HPDE6-E6E7 (cell line): ENCODE results near the gene MEF2A.

Experiments used
- DNase-seq: peaks from one replicate; pipeline ENCODE4 v3.0.0; 2011; ENCODE audit warnings: missing footprints; ENCODE audit errors: extremely low spot score

Gene MEF2A

DNA sequence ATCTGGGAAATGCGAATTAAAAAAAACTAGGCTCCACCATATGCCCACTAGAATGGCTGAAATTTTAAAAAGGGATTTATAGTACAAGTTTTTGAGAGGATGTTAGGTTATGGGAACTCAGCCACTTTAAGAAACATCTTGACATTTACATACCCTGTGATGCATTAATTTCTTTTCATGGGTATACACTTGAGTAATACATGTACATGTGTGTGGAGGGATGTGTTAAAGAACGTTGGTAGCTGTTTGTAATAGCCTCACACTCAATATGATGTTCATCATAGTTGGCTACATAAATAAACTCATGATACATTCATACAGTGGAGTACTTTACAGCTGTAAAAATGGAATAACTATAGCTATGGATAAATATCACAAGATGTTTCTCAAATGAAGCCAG is 40.9 kb downstream of the MEF2A start:
- DNase-seq, result no peak

DNA sequence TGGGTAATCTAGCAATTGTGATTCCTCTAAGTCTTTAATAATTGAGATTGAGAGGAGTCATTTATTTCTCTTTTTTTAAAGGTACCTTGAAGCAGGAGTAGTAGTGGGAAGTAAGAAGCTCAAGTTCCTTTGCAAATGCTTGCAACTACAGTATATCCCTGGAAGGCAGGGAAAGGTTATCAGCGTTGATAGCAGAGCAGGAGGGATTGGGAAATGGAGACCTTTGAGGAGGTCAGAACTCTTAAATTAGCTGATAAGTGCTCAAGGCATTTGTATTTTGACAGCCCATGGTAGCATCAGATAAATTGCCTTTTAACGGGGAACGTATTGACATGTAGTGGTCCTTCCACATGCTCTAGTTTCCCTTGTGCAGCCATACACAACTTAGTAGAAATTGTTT is 47.7 kb downstream of the MEF2A start:
- no peak for DNase-seq

DNA sequence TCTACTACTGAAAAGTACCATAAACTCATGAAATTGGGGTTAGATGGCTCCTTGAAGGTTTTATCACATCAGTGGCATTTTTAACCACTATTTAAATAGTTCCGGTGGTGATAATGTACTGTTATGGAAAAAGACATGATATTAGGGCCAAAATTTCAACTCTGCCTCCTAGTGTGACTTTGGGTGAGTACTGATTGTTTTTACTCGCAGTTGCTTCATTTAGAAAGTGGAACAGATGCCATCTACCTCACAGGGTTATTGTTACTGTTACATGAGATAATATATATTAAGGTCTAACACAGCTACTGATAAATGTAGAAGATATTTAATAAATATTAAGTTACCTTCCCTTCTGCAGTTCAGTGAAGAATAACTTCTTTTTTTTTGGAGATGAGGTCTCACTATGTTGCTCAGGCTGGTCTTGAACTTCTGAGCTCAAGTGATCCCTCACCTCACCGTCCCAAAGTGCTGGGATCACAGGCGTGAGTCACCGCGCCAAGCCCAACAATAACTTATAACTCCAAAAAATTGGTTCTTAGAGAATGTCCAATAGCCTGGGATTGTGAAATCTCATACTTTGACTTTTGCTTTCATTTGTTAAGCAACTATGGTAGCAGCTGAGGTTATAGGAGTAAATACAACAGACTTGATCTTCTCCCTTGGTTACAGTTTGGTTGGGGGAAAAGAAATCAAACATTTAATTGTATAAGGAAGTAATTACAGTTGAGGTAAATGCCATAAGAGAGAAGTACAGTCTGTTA is 48.3 kb downstream of the MEF2A start:
- DNase-seq, result no peak

DNA sequence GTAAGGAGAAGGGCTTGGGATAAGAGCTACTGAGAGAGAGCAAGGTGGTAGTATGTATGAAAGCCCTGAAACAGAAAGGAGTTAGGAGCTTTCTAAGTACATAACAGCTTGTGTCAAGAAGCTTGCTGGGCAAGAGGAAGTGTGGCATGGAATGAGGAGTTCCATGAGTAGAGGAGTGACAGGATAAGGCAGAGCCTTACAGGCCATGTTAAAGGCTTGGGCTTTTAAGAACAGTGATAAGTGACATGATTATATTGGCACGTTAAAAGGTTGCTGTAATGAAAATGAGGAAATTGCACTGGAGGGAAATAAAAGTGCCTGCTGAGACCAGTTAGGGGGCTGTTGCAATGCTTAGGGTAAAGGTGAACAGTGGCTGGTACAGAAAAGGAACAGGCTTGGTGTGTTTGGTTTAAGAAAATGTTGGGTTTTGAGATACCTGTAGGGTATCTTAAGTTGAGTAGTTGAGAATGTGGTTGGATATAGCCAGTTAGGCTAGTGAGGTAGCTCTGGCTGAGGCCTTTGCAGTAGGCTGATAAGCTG is 49.0 kb downstream of the MEF2A start:
- DNase-seq, result no peak

DNA sequence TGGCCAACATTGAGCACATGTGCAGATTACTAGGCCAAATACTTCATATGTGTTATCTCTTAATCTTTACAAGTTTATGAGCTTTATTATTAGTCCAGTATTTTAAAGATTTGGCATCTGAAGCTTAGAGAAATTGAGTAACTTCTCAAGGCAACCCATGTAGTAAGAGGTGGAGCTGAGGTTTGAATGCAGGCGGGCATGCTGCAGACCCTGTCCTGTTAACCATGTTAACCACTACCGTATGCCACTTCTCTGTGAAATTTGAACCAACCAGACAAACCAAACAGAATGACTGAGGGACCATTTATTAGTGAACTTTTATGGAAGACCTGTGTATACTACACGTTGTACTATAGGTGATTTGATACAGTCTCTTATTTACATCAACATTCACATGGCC is 49.7 kb downstream of the MEF2A start:
- DNase-seq, result no peak

DNA sequence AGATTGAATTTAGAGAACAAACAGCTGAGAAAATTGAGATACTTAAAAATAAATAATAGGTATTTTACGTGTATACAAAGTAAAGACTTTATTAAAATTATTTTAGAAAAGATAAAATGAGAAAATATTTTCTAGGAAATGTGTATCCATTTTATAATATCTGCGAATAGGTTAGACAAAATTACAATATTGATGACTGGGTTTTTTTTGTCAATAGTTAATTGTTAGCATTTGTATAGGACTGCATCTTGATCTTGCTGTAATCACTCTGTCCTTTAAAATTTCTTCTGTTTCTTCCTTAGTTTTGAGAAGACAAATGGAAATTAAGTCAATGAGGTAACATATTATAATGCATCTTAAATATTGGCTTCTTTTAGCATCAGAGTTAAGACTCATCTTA is 50.3 kb downstream of the MEF2A start:
- no peak for DNase-seq

DNA sequence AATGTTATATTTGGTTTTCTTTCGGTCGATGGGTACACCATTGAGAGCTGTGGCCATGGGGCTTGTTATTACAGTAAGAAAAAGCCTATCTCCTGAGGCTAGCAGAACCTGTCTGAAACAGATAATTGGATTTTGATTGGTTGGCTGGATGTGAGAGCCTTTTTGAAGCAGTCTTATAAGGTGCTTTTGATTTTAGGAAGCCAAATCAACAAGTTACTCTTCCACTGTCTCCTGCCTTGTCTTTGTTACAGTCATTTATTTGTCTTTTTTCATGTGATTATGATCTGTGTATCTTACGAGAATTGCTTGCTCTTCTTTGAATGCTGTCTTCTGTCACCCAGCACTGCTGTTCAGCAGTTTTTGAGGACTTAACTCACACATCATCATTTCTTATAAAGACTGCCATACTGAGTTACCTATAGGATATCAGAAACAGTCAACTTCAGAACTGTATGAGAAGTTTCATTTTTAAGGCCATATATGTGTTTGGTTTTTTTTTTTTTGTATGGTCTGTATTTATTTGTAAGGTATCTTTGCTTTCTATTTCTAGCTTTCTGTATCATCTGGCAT is 51.1 kb downstream of the MEF2A start:
- no peak for DNase-seq

DNA sequence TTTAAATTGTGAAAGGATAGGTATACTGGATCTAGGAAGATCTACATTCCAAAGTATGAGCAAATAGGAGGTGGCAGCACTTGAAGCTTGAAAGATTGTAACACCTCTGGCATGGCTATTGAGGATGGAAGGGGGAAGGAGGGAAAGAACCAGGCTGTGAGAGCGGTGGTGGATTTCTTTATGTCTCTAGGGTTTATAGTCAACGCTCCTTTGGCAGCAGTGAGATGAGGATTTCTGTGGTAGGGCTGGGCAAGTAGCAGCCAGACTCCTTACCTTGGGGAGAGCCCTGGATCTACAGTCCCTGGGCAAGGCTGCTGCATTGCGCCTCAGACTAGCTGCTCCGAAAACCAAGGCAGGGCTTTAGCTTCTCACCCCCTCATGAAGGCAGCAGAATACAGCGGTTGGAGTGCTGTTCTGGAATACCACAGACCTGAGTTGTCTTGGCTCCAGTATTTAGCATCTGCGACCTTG is 53.2 kb downstream of the MEF2A start:
- no peak for DNase-seq

DNA sequence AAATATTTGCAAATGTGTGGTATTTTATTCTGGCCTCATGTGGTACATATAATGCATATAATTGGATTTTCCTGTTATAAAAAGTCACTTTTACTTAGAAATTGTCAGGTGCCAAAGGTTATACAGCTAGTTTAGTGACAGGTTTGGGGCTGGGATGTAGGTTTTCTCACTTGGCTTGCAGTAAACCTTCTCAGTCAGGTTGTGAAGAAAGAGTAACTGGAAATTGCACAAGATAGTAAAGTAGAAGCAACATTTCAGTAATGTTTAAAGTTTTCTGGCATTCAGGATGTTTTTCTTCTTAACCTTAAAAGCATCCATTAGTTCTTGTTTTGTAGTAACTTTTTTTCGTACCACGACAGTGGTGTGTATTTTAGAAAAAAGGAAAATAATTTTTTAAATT is 53.9 kb downstream of the MEF2A start:
- no peak for DNase-seq

DNA sequence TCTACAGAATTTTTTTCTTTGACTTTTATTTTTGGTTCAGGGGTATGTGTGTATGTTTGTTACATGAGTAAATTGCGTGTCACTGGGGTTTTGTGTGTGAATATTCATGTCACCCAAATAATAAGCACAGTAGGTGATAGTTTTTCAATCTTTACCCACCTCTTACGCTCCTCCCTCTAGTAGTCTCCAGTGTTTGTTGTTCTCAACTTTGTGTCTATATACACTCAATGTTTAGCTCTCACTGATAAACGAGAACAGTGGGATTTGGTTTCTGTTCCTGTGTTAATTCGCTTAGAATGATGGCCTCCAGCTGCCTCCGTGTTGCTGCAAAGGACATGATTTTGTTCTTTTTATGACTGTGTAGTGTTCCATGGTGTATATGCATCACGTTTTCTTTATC is 54.4 kb downstream of the MEF2A start:
- no peak for DNase-seq

DNA sequence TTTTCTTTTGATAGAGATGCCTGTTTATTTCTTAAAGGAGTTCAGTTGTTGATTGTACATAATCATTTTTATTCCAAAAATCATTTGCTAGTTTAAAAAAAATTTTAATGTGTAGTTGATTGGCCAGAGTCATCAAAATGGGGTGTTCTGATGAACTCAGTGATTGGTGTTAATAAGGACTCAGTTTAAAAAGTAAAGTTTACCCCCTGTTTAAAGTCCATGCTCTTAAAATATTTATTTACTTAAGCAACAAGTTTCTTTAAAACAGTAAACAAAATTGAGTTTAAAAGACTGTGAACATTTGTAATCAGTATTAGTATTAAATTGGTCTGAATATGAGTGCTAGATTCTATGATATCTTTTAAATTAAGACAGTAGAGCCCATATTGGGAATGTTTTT is 56.0 kb downstream of the MEF2A start:
- DNase-seq, result no peak

DNA sequence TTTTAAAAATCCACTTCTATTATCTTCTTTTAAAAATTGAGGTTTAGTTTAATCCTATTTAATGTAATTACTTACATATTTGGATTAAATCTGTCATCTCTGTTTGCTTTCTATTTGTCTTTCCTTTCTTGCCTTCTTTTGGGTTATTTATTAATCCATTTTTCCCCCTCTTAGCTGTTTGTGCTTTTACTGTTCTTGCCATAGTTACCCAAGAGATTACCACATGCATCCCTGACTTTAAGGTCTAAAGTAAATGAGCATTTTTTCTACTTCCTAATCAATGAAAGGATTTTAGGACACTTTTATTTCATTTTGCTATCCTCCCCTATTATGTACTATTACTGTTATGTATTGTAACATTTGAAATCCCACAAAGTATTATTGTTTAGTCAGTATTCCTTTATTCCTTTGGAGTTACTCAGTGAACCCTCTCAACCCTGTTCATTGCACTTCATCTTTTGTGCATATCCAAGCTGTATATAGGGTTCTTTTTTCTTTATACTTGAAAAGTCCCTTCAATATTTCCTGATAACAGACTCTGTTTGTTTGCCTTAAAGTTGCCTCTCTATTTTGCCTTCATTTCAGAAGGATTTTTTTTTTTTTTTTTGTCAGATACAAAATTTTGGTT is 62.7 kb downstream of the MEF2A start:
- no peak for DNase-seq

DNA sequence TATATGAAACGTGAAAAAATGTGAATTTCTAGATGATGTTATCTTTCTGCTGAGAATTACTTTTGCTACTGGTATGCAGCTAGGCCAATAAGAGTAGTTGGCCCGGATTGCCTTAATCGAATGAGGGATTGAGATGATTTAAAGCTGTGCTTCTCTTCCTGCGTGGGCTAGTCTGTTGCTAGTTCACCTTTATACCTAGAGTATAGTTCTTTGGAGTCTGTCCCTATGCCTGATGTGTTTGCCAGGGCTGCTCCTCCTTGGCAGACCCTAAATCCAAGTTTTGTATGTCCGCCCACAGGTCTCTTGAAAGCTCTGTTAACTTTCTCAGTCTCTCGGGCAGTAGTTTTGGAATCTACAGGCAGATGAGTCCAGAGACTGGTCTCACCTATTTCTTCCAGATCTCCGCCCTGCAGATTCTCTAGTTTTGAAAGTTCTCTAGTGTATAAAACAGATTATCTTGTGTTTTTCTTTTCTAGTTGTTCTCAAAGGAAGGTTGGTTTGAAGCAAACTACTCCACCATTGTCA is 64.9 kb downstream of the MEF2A start:
- no peak for DNase-seq

DNA sequence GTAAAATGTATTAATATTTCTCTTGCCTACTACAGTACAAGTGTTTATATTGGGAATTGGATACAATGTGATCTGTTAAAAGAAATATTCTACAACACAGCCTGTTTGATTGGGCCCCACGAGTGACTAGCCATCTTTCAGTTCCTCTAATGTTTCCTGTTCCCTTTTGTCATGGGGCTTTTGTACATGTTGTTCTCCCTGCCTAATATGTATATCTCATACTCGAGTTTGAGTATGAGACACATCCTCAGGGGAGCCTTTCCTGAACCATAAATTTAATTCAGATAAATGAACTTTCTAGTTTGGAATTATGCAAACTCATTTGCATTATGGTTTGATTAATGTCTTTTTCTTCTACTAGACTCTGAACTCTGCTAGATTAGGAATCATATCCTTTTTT is 65.5 kb downstream of the MEF2A start:
- DNase-seq, result no peak

DNA sequence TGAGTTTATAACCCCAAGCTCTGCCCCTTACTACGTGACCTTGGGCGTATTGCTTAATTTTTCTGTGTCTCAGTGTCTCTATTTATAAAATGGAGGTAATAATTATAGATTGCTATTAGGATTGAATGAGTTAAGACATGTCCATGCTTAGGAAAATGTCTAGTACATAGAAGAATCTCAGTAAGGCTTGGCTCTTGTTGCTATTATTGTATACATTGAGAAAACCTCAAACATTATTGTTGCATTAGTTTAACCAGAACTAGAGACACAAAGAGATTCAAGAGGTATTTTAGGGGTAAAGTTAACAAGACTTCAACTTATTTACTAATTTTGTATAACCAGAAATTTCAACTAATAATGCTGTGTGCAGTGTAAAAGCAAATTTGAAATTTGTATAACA is 66.7 kb downstream of the MEF2A start:
- DNase-seq, result no peak

DNA sequence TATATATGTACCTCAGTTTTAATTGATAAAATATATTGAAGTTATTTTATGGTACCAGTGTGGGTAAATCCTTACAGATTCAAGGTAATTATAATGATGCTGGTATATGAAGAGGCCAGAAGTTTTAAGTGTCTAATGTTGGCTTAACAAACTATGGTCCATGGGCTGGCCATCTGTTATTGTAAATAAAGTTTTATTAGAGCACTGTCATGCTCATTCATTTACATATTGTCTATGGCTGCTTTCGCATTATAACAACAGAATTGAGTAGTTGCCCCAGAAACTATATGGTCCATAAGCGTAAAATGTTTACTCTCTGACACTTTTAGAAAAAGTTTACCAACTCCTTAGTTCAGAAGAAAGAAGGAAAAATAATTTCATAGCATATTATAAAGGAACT is 67.9 kb downstream of the MEF2A start:
- no peak for DNase-seq

DNA sequence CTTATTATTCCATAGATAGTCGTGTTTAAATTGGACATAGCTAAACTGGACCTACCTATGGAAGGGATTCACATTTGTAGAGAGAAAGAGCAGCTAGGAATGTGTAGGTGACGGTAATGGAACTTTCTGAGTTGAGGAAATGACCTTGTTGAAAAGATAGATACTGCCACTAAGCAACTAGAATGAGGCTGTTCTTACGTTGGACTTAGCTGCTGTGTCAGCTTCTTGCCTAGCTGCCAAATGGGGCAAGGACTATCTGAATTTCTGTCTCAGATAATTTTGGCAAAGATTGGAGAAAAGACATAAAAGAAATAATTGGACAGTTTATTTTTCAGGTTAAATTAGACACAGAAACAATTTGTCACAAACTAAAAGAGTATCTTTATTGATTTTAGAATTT is 68.8 kb downstream of the MEF2A start:
- DNase-seq, result no peak

DNA sequence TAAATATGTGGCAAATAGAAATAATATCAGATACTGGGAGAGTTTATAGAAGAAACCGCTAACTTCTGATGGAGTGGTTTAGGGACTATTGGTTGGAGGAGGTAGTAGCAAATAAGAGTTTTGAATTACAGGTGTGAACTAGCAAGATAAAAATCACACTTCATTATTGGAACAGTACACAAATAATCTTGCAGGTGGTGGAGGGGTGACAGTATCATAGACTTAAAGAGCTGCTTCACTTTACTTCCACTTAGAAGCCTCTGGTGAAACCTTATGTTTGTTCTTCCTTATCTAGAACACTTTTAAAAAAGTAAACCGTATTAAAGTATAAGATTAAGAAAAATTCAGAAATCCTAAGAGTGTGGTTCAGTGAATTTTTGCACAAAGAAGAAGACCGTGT is 69.4 kb downstream of the MEF2A start:
- DNase-seq, result no peak

DNA sequence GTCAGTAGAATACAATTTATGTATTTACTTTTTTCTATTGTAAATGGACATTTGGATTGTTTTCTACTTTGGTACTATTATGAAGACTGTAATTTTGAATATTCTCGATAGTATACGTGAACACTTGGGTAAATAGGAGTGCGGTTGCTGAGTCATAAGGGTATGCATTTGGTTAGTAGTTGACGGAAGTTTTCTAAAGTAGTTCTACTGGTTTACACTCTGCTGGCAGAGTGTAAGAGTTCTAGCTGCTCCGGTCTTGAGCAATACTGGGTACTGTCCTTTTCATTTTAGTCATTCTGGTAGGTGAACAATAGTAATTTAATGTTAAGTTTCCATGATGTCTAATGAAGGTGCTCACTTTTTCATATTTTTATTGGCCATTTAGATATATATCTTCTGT is 70.0 kb downstream of the MEF2A start:
- peak; percentile 63 for DNase-seq

DNA sequence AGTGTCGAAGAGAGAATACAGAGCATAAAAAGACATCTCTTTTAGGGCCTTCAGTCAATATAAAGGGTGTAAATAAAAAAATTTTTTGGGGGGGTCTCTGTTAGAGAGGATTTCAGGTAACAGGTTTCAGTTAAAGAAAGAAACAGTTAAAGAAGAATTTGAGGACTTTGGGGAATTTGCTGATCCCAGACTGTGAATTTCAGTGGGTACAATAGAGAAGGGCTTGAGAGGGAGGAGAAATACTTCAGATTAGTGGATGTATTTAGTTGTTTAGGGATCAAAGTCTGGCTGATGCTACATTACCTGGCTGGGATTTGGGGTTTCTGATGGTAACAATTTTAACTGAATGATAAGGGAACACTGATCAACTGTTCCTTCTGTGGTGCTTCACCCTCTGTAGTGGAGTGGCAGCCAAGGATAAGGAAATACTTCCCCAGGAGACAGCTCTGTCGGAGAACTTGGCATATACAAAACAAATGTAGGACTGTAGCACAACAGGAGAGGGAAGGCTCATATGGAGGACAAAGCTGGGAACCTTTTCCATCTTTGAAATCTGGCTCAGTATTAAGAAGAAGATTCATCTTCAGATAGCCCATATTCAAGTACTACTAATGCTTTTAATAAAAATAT is 79.2 kb downstream of the MEF2A start:
- no peak for DNase-seq

DNA sequence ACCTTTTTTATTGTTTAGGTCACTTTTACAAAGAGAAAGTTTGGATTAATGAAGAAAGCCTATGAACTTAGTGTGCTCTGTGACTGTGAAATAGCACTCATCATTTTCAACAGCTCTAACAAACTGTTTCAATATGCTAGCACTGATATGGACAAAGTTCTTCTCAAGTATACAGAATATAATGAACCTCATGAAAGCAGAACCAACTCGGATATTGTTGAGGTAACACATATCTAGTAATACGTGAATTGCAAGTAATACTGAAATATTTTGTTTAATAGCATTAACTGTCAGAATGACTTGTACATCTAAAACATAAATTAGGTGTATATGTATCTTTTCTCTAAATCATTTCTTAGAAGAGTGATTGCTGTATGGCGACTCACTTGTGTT is 79.8 kb downstream of the MEF2A start:
- no peak for DNase-seq

DNA sequence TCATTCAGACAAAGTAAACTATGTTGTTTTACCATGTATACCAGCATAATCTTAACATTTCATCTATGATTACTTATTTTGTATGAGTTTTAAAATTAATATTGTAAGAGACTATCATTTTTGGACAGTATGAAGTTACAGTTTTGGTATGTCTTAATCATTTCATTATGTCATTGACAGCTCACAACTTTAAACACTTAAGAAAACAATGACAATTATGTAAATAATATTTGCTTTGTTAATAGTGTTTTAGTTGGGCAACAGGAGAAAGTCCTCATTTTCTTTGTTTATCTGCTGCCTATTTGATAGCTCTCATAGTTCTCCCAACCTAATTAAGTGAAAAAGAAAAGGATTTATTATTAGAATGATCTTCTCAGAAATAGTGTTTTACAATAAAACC is 80.2 kb downstream of the MEF2A start:
- DNase-seq, result no peak
